Measurements from ENCODE around the gene SMIM10L2A. TPM values are rescaled to one million over a fixed set of nuclear protein-coding genes. Genes with fewer than 3 reads are reported as not detected.
A peak's percentile ranks its signal among the peaks of the same experiment; 100 is the strongest.
"Not testable (repeated sequence)": the region's sequence is repeated elsewhere in the genome, so short reads cannot be mapped to it uniquely, and the experiment has no call there.

The SMIM10L2A gene
- total RNA-seq, 1 donor from 2014 or later, result 7.8 TPM

GRCh38 chrX:135453381-135453780 is 31.6 kb downstream of the SMIM10L2A start:
- no peak for DNase-seq (ENCODE audit: low spot score in 2 of 2, unreplicated experiment in 2 of 2)
- no peak overlapping the region for H3K4me3 Mint-ChIP-seq
- no peaks in the 10 kb centered on the region for H3K27me3 Mint-ChIP-seq (ENCODE audit: low read depth)
- no peak for TF ChIP-seq CTCF (IDR thresholded peaks at IDR 0.05; ENCODE audit: unreplicated experiment)
- peaks cover 4% of the 10 kb centered on the region for H3K4me1 Mint-ChIP-seq
- H3K36me3 Mint-ChIP-seq, result no peaks in the 10 kb centered on the region
- peaks cover 37% of the 10 kb centered on the region for H3K9me3 Mint-ChIP-seq
- H3K27ac Mint-ChIP-seq, result no peak overlapping the region

GRCh38 chrX:135454816-135455215 is 33.1 kb downstream of the SMIM10L2A start:
- peak overlapping the region; percentile 76 for H3K27ac Mint-ChIP-seq
- no peak overlapping the region for H3K4me3 Mint-ChIP-seq
- no peaks in the 10 kb centered on the region for H3K27me3 Mint-ChIP-seq (ENCODE audit: low read depth)
- peaks cover 4% of the 10 kb centered on the region for H3K4me1 Mint-ChIP-seq
- H3K36me3 Mint-ChIP-seq, result no peaks in the 10 kb centered on the region
- no peak for DNase-seq (ENCODE audit: low spot score in 2 of 2, unreplicated experiment in 2 of 2)
- peaks cover 45% of the 10 kb centered on the region for H3K9me3 Mint-ChIP-seq
- no peak for TF ChIP-seq CTCF (IDR thresholded peaks at IDR 0.05; ENCODE audit: unreplicated experiment)

- H3K27me3 Mint-ChIP-seq (ENCODE audit: low read depth); H3K4me1 Mint-ChIP-seq; H3K4me3 Mint-ChIP-seq; DNase-seq (ENCODE audit: low spot score in 2 of 2, unreplicated experiment in 2 of 2); H3K27ac Mint-ChIP-seq; H3K36me3 Mint-ChIP-seq: not testable (repeated sequence)
- H3K9me3 Mint-ChIP-seq, result peaks cover 61% of the 10 kb centered on the region
These were observed 40.0 kb downstream of the SMIM10L2A start for GRCh38 chrX:135461756-135462155.

GRCh38 chrX:135463937-135464336 is 42.2 kb downstream of the SMIM10L2A start:
- no peak for TF ChIP-seq CTCF (IDR thresholded peaks at IDR 0.05; ENCODE audit: unreplicated experiment)
- Mint-ChIP-seq H3K36me3 (no peaks in the 10 kb centered on the region), H3K4me1 (no peaks in the 10 kb centered on the region), H3K27ac (no peak overlapping the region), H3K4me3 (no peak overlapping the region), H3K9me3 (peaks cover 51% of the 10 kb centered on the region), H3K27me3 (ENCODE audit: low read depth) (peaks cover 11% of the 10 kb centered on the region)
- no peak for DNase-seq (ENCODE audit: low spot score in 2 of 2, unreplicated experiment in 2 of 2)

GRCh38 chrX:135476378-135476777 is 54.6 kb downstream of the SMIM10L2A start:
- Mint-ChIP-seq H3K4me3 (no peak overlapping the region), H3K36me3 (no peaks in the 10 kb centered on the region), H3K4me1 (no peaks in the 10 kb centered on the region), H3K9me3 (peaks cover 11% of the 10 kb centered on the region), H3K27ac (no peak overlapping the region), H3K27me3 (ENCODE audit: low read depth) (peaks cover 11% of the 10 kb centered on the region)
- TF ChIP-seq CTCF (IDR thresholded peaks at IDR 0.05; ENCODE audit: unreplicated experiment), result no peak
- no peak for DNase-seq (ENCODE audit: low spot score in 2 of 2, unreplicated experiment in 2 of 2)

- peaks cover 9% of the 10 kb centered on the region for H3K27me3 Mint-ChIP-seq (ENCODE audit: low read depth)
- peak in 1 of 2 experiments; percentile 54 for DNase-seq (ENCODE audit: low spot score in 2 of 2, unreplicated experiment in 2 of 2)
- no peak for TF ChIP-seq CTCF (IDR thresholded peaks at IDR 0.05; ENCODE audit: unreplicated experiment)
- no peak overlapping the region for H3K4me3 Mint-ChIP-seq
- H3K9me3 Mint-ChIP-seq, result peaks cover 10% of the 10 kb centered on the region
- H3K4me1 Mint-ChIP-seq, result no peaks in the 10 kb centered on the region
- no peaks in the 10 kb centered on the region for H3K36me3 Mint-ChIP-seq
- no peak overlapping the region for H3K27ac Mint-ChIP-seq
These were observed 55.8 kb downstream of the SMIM10L2A start for GRCh38 chrX:135477576-135477975.

Other genes with a start within 250 kb of the SMIM10L2A start
- gene ETDA, start 169.9 kb upstream of the SMIM10L2A start, total RNA-seq, result not detected in 3 replicates
- not detected in 3 replicates for gene ETDC, start 112.5 kb upstream of the SMIM10L2A start, total RNA-seq
- gene ZNF75D, start 77.8 kb upstream of the SMIM10L2A start, total RNA-seq, result 12.2 to 12.6 TPM (median 12.5 TPM) in 3 replicates
- 8.0 to 9.4 TPM (median 8.5 TPM) in 3 replicates for gene ZNF449, start 77.1 kb upstream of the SMIM10L2A start, total RNA-seq
- gene INTS6L, start 98.7 kb downstream of the SMIM10L2A start, total RNA-seq, result 31.7 to 32.9 TPM (median 32.6 TPM) in 3 replicates